ENCODE data around the gene FMO5.
A peak's percentile ranks its signal among the peaks of the same experiment; 100 is the strongest.
"Not testable (repeated sequence)": the region's sequence is repeated elsewhere in the genome, so short reads cannot be mapped to it uniquely, and the experiment has no call there.

The FMO5 gene, protein sequence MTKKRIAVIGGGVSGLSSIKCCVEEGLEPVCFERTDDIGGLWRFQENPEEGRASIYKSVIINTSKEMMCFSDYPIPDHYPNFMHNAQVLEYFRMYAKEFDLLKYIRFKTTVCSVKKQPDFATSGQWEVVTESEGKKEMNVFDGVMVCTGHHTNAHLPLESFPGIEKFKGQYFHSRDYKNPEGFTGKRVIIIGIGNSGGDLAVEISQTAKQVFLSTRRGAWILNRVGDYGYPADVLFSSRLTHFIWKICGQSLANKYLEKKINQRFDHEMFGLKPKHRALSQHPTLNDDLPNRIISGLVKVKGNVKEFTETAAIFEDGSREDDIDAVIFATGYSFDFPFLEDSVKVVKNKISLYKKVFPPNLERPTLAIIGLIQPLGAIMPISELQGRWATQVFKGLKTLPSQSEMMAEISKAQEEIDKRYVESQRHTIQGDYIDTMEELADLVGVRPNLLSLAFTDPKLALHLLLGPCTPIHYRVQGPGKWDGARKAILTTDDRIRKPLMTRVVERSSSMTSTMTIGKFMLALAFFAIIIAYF

DNA sequence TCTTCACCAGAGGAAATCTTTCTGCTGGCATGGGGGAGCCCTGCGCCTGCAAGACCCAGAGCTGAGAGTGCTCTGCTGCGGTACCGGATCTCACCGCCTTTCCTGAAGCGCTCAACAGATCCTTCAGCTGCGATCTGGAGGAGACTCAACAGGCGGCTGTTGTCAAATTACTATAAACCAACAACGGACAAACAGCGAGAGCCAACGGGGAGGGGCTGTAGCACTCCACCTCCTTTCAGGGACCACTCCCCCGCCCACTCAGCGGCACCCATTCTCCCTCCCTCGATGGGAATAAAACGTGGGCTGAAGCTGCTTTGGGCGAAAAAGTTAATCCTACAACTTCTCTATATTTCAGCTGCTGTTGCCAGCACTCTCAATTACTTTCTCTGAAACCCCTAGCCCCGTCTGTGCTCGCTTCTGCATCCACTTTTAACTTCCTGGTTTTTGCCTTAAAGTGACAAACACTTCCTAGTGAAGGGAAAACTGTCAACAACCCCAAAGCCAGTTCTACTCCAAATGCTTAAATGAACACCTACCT is at the start of gene FMO5:
Gene FMO5, minus strand, starts transcription at position 147 of the 538 bp plus-strand sequence. CDS start 310 bp downstream, outside the sequence.
- DNase-seq = peak; percentile 53 to 57

DNA sequence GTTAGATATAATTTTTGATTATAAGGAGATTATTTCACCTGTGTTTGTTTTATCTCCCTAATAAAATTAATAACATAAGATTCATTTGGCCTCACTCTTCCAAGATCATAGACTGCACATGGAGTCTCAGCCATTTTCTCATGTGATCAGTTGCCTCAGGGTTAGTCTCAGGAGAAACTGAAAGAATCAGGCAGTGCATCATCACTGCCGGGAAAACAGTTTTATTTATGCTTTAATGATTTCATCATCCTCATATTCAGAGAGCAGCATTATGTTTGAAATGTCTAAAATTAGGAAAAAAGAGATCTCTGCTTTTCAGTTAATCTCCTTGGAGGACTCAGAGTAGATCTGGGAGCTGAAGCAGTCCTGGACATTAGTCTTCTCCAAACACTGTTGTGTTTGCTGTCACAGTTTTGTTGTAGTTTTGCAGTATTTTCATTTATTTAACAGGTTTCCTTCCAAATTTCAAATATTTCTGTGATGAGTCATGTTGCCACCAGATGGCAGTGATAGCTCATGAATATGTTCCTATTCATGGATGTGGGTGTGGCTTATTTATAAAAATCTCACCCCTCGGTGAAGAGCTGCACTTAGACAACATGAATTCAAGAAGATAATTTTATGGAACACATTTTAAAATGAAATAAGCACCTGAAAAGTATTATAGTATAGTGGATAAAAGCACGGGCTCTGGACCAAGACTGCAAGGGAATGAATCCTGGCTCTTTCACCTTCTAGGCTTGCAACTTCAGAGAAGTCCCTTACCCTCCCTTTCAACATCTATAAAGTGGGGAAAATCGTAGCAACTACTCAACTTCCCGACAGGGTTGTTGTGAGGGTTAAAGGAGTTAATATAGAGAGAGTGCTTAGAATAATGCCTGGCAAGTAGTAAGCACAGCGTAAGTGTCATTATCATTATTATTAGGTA is 48.5 kb upstream of the FMO5 start:
- DNase-seq = peak; percentile 58 to 59

- no peak for DNase-seq
Measured at GRCh38 chr1:147272042-147272441, 46.9 kb upstream of the FMO5 start.

DNA sequence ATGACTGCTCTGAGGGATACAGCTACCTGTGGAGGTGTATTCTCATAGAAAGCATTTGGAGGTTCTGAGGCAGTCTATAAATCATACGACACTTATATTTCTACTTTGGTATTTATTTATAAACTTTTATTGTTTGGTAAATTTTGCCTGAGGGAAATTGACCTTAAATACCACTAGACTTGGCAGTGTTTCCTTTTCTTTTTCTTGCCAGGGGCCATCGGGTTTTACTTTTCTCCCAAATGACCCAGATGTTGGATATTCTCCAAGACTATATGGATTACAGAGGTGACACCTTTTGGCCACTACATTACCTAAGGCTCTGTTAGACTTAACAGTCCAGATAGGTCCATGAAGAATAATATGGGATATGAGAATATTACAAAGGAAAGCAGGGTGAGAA is 45.6 kb upstream of the FMO5 start:
- DNase-seq = no peak

- DNase-seq = no peak
Measured at GRCh38 chr1:147267711-147268110, 42.6 kb upstream of the FMO5 start.

DNA sequence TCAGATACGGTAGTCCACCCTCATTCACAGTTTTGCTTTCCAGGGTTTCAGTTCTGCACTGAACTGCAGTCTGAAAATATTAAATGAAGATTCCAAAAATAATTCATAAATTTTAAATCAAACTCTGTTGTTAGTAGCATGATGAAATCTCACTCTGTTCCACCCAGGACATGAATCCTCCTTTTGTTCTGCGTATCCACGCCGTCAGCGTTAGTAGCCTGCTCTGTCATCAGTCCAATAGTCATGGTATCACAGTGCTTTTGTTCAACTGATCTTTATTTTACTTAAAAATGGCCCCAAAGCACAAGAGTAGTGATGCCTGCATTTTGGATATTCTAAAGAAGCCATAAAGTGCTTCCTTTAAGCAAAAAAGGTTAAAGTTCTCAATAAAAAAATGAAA is 41.2 kb upstream of the FMO5 start:
- no peak for DNase-seq

DNA sequence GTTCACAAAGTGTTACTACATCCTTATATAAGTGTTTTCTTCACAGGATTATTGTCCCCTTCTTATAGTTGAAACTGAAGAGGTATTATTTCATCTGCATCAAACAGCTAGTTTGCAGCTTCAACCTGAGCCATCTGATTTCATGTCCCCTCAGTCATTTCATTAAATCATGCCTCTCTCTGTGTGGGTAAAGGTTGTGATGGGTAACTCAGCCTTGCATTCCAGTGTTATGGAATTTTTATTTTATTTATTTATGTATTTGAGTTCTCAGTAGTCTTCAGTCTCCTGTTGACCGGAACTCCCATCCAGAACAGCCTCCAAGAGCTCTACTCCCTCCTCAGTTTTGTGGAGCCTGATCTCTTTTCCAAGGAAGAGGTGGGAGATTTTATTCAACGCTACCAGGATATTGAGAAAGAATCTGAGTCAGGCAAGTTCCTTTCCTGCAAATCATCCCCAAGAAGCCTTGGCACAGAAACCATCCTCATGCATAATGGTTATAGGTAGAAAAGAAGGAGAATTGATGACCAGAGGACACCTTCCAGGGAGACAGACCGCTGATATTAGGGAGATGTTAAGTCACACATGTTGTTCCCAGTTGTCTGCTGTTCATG is 39.1 kb upstream of the FMO5 start:
- DNase-seq = no peak

- no peak for DNase-seq
Measured at GRCh38 chr1:147260956-147261355, 35.8 kb upstream of the FMO5 start.

GRCh38 chr1:147252540-147252939 is 27.4 kb upstream of the FMO5 start:
- DNase-seq = no peak

GRCh38 chr1:147247656-147248238 is 22.6 kb upstream of the FMO5 start:
- DNase-seq = no peak

DNA sequence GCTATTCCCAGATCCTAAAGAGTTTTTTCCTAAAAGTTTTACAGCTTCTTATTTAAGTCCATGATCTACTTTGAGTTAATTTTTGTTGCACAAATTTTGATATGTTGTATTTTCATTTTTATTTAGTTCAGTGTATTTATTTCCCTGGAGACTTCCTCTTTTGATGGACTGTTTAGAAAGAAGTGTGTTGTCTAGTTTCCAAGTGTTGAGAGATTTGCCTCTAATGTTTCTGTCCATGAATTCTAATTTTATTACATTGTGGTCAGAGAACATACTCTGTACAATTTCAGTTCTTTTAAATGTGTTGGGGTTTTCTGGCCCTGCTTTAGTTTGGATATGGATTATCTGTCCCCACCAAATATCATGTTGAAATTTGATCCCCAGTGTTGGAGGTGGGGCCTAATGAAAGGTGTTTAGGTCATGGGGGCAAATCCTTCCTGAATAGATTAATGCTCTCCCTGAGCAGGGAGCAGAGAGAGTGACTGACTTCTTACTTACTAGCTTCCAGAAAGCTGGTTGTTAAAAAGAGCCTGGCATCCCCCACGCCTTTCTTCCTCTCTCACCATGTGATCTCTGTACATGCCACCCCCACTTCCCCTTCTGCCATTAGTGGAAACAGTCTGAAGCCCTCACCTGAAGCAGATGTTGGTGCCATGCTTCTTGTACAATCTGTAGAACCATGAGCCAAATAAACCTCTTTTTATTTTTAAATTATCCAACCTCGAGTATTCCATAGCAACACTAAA is 21.9 kb upstream of the FMO5 start:
- peak; percentile 9 to 46 for DNase-seq

- no peak for DNase-seq
Measured at GRCh38 chr1:147246044-147246690, 21.0 kb upstream of the FMO5 start.

DNA sequence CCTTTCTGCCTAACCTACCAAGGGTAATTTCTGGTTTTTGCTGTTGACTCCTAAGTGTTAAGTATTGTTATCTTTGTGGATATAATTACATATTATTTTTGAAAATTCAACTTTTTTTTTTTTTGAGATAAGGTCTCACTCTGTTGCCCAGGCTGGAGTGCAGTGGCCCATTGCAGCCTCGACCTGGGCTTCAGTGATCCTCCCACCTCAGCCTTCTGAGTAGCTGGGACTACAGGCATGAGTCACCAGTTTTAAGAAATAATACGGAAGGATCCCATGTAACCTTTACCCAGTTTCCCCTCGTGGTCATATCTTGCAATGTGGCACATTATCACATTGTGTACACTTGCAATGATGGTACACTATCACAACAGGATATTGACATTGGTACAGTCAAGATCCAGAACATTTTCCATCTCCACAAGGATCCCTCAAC is 20.5 kb upstream of the FMO5 start:
- peak; percentile 35 to 49 for DNase-seq

DNA sequence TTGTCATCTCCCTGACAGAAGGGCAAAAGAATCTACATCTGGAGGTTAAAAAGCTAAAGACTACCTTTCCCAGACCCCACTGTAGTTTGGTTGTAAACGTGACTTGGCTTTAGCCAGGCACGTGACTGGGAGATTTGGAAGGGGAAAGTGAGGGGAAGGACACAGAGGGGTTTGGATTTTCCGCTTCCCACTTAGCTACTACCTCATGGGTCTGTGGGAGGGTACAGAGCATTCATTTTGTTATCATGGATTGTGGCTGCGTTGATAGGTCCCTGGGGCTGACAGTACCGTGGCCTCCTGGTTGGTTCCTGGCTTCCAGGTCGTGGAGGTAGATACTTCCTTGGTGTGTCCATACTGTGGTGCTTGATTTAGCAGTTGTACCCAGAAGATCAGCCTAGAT is 20.0 kb upstream of the FMO5 start:
- DNase-seq = no peak

GRCh38 chr1:147243841-147244240 is 18.7 kb upstream of the FMO5 start:
- DNase-seq = peak in 1 of 2 experiments; percentile 15

DNA sequence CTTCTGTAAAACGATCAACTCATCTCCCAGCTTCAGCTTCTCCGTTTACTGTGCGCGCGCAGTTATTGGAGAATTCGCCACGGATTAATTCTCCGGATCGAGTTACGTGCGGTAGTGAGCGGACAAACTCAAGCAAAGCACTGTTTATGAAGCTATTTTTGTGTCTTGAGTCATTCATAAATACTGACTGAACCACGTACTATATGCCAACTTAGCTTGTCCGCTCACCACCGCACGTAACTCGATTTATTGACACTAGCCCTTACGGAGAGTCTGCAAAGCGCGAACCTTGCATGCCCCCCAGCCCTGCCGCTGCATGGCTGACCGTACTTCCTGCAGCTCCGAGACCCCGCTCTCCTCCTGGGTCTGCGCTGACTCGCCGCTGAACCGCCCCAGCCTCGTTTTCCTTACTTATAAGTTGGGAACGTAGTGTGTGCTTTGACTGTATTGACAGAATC is 18.1 kb upstream of the FMO5 start:
- peak; percentile 17 to 28 for DNase-seq

GRCh38 chr1:147242449-147243227 is 17.5 kb upstream of the FMO5 start, which contains the start of gene CHD1L:
Gene CHD1L, plus strand, starts transcription at chr1:147242684. Its CDS starts 20 bp downstream, at chr1:147242704.
- DNase-seq = peak; percentile 91 to 94

GRCh38 chr1:147241934-147242448 is 16.9 kb upstream of the FMO5 start:
- peak in 1 of 2 experiments; percentile 28 for DNase-seq

DNA sequence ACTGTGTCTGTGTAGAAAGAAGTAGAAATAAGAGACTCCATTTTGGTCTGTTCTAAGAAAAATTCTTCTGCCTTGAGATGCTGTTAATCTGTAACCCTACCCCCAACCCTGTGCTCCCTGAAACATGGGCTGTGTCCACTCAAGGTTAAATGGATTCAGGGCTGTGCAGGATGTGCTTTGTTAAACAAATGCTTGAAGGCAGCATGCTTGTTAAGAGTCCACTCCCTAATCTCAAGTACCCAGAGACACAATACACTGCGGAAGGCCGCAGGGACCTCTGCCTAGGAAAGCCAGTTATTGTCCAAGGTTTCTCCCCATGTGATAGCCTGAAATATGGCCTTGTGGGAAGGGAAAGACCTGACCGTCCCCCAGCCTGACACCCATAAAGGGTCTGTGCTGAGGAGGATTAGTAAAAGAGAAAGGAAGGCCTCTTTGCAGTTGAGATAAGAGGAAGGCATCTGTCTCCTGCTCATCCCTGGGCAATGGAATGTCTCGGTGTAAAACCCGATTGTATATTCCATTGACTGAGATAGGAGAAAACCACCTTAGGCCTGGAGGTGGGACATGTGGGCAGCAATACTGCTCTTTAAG is 15.1 kb upstream of the FMO5 start:
- not testable (repeated sequence) for DNase-seq
